GM06990 (cell line): ENCODE data around the gene HECTD1.

Source experiments
- DNase-seq: peaks from one replicate; pipeline ENCODE4 v3.0.0-alpha.2; 2011; ENCODE audit not compliant: insufficient read length; ENCODE audit errors: extremely low read depth
- H3K27me3 ChIP-seq: replicated peaks from 2 replicates; pipeline ENCODE4 v1.6.0; 2011; ENCODE audit warnings: low read length; ENCODE audit not compliant: control insufficient read depth, insufficient read depth
- H3K36me3 ChIP-seq: 2 replicates; pipeline ENCODE4 v1.5.1; 2011; ENCODE audit warnings: low read length; ENCODE audit not compliant: control insufficient read depth, insufficient read depth
- H3K4me3 ChIP-seq: replicated peaks from 2 replicates; pipeline ENCODE4 v1.5.1; 2011; ENCODE audit warnings: low read depth, mild to moderate bottlenecking, control low read depth, low read length
- TF ChIP-seq, protein P1 (sequence below): IDR thresholded peaks from 2 replicates; pipeline ENCODE4 v1.5.1; 2011; ENCODE audit warnings: low read length, control low read depth, mild to moderate bottlenecking, inconsistent platforms; ENCODE audit not compliant: insufficient read depth, poor library complexity, severe bottlenecking

Gene HECTD1

DNA sequence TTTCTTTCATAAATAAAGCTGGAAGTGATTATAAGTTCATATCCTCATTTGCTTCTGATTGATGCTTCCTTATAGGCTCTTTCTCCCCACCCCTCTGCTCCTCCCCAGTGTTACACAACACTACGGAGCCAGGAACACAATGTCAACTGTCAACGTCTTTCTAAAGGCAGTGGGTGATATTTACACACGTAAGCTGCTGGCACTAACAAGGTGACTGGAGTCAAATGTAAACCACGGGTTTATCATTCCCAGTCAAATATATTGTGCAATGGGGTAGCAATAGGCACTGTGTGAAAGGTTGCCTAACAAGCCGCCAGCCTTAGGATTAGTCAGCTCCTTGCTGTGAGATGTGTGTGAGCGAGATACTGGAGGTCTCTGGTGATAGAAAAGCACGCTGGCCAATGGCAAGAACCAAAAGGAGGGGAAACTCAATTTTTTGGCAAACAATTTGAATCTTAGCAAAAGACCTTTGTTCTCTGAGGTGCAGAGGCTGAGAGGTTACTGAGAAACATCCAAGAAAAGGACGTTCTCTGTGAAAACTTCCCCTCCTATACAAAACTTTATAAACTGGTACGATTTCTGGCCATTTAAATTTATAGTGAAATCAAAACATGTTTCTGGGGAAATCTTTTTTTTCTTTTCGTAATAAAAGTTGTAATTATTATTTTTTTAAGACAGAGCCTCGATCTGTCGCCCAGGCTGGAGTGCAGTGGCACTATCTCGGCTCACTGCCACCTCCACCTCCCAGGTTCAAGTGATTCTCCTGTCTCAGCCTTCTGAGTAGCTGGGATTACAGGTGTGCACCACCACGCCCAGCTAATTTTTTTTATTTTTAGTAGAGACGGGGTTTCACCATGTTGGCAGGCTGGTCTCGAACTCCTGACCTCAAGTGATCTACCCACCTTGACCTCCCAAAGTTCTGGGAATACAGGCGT is 22.3 kb upstream of the HECTD1 start:
- DNase-seq = no peak

DNA sequence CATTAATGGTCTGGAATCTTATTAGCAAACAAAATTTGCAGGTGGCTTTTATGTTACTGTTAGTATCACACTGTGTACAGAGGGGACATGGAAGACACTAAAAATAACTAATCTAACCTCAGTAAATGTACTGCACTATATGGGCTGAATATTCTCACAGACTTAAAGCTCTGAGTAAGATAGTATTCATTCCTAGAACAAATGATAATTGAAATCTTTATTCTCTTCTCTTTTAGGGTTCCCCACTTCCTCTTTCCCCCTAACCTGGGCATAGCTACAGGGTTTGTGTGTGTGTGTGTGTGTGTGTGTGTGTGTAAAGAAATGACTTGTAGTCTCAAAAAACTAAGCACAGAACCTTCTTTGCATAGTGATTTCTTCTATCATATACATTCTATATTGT is 21.4 kb upstream of the HECTD1 start:
- Histone ChIP-seq H3K36me3 (no peaks in the 10 kb centered on the region), H3K4me3 (no peak overlapping the region), H3K27me3 (no peaks in the 10 kb centered on the region)
- DNase-seq = peak; percentile 36
- TF ChIP-seq, protein P1, sequence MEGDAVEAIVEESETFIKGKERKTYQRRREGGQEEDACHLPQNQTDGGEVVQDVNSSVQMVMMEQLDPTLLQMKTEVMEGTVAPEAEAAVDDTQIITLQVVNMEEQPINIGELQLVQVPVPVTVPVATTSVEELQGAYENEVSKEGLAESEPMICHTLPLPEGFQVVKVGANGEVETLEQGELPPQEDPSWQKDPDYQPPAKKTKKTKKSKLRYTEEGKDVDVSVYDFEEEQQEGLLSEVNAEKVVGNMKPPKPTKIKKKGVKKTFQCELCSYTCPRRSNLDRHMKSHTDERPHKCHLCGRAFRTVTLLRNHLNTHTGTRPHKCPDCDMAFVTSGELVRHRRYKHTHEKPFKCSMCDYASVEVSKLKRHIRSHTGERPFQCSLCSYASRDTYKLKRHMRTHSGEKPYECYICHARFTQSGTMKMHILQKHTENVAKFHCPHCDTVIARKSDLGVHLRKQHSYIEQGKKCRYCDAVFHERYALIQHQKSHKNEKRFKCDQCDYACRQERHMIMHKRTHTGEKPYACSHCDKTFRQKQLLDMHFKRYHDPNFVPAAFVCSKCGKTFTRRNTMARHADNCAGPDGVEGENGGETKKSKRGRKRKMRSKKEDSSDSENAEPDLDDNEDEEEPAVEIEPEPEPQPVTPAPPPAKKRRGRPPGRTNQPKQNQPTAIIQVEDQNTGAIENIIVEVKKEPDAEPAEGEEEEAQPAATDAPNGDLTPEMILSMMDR = no peak

More for the DNA sequence above, 22.3 kb upstream of the HECTD1 start:
- no peaks in the 10 kb centered on the region for H3K36me3 ChIP-seq
- no peak overlapping the region for H3K4me3 ChIP-seq
- TF ChIP-seq, protein P1 = no peak
- H3K27me3 ChIP-seq = no peaks in the 10 kb centered on the region

DNA sequence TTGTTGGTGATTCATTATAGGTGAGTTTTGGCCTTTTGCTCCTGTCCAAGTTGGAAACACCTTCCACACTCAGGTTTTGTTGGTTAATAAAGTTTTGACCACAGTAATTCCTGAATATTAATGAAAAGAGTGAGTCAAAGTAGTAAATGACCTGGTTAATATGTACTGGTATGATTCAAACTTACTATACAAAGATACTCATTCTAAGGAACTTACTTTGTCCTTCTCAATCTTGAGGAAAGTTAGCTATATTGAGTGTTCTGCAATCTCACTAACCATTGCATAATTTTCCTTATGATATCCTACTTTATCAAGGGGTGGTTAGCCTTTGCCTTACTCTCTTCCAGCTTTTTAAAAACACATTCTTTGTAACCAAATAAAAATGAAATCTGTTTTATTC is 20.9 kb upstream of the HECTD1 start:
- DNase-seq = no peak
- TF ChIP-seq, protein P1 = no peak
- no peaks in the 10 kb centered on the region for H3K36me3 ChIP-seq
- H3K4me3 ChIP-seq = no peak overlapping the region
- no peaks in the 10 kb centered on the region for H3K27me3 ChIP-seq

DNA sequence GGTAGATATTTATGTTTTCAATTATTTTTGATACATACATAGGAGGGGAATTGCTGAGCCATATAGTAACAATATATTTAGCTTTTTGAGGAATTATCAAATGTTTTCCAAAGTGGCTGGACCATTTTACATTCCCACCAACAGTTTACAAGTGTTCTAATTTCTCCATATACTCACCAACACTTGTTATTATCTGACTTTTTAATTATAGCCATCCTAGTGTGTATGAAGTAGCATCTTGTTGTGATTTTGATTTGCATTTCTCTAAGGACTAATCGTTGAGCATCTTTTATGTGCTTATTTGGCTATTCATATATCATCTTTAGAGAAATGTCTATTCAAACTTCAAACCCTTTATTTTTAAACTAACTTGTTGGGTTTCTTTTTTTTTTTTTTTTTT is 17.2 kb upstream of the HECTD1 start:
- DNase-seq = no peak
- TF ChIP-seq, protein P1 = no peak
- Histone ChIP-seq H3K27me3 (no peaks in the 10 kb centered on the region), H3K4me3 (no peak overlapping the region), H3K36me3 (no peaks in the 10 kb centered on the region)

DNA sequence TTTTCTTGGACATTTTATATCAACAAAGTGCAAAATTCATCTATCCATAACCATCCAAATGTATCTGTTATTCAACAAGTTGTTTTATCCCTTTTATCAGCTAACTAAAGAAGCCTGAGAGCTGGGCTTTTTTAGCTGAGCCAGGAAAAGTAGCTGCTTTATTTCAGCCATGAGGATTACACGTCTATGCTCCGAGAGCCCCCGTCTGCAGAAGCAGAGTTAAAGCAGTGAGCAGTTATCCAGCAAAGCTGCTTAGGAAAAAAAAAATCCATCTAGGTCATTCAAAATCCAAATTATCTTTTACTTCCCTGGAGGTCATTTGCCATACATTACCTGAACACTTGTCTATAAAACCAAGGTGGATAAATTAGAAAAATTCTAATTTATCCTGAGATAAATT is 15.7 kb upstream of the HECTD1 start:
- no peak for DNase-seq
- Histone ChIP-seq H3K4me3 (no peak overlapping the region), H3K27me3 (no peaks in the 10 kb centered on the region), H3K36me3 (no peaks in the 10 kb centered on the region)
- TF ChIP-seq, protein P1 = no peak
